G401 (cell line): ENCODE results near the gene MRPS2. TPM values are rescaled to one million over a fixed set of nuclear protein-coding genes. Genes with fewer than 3 reads are reported as not detected.

ENCODE experiments used
- DNase-seq: peaks from one replicate; pipeline ENCODE4 v3.0.0-alpha.2; 2015; ENCODE audit warnings: low spot score
- in situ Hi-C: cut with HindIII; loops from 2 replicates; pipeline ENCODE4 v1.10.0; 2016; ENCODE audit warnings: low sequenced_read_pairs, mixed read lengths
- total RNA-seq: library from RNA; depleted of rRNA; stranded (reverse); fragments of >200 nt; shearing (Covaris generic); gene quantifications from 2 replicates; pipeline ENCODE4 v1.2.3, GENCODE V29; 2014

Gene MRPS2
- total RNA-seq, 1 experiment from 2014 or later = 53.5 TPM

DNA sequence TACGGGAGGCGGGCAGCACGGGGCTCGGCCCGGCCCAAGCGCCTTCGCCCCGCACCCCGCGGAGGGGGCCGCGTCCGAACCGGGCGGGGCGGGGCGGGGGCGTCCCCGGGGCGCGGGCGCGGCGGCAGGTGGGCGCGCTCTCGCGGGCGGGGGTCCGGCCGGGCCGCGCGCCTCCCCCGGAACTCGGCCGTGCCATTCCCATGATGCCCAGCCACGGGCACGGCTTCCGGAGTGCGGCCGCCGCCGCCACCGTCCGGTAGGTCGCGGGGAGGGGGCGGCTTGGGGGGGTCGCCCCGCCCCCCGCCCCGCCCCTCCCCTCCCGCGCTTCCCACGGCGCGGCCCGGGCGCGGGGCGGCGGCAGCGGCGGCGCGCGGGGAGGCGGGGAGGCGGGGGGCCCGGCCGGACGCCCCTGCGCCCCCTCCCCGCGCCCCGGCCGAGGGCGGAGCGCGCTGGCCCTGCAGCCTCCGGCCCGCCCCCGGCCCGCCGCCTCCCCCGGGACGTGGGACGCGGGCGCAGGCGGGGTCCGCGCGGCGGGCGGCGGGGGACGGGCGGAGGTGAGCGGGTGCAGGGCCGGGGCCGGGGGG, 20.9 kb upstream of the MRPS2 start, which contains the start of gene PPP1R26:
PPP1R26 (plus strand) TSS at position 314 of the 584 bp plus-strand sequence. CDS start 4,729 bp downstream, outside the sequence.
- DNase-seq = no peak
- in situ Hi-C loops = no loop called here

DNA sequence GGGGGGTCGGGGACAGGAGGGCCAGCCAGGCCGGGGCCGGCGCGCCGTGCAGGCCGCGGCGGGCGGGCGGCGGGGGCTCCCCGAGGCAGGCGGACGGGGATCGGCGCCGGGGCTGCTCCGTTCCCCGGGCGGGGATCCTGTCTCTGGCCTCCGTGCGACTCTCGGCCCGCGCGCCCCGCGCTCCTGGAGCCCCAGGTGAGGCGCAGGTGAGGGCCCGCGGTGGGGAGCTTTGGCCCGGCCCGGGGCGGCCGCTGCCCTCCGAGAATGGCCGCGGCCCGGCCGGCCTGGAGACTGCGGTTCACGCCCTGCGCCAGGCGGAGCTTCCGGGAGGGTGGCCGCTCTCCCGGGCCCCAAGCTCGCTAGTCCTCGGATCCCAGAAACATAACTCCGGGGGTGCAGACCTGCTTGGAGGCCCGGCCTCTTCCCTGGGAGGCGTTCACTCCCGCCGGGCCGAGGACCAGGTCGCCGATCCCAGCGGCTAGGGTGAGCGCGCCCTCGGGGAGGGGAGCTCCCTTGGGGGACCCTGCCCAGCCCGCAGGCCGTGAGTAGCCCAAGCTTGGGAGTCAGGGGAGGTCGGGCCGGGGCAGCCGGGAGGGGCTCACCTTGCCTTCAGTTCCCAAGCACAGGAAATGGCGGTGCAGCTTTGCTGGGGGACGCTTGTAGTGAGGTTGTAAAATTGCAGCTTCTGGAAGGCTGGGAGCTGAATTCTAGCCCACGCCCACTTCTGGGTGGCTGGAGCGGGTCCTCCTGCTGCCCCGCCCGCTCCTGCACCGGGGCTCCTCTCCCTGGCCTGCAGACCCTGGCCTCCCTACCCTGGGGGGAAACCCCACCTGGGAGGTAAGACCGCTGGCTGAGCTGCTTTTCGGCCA, 20.2 kb upstream of the MRPS2 start:
- DNase-seq = no peak
- in situ Hi-C loops = no loop called here

DNA sequence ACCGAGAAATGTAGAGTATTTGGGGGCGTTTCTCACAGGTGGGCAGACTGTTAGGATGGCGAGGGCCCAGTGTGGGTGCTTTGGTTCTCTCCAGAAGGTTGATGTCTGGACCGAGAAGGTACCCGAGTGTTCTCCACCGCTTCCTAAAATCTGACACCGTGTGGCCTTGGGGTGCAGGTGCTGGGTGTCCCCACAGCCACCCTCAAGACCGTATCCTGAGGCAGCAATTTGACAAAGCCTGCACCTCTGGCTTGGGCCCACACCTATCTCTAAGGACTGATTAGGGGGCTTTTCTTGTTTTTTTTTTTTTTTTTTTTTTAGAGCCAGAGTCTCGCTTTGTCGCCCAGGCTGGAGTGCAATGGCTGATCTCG, 19.6 kb upstream of the MRPS2 start:
- DNase-seq = no peak
- in situ Hi-C loops = no loop called here

DNA sequence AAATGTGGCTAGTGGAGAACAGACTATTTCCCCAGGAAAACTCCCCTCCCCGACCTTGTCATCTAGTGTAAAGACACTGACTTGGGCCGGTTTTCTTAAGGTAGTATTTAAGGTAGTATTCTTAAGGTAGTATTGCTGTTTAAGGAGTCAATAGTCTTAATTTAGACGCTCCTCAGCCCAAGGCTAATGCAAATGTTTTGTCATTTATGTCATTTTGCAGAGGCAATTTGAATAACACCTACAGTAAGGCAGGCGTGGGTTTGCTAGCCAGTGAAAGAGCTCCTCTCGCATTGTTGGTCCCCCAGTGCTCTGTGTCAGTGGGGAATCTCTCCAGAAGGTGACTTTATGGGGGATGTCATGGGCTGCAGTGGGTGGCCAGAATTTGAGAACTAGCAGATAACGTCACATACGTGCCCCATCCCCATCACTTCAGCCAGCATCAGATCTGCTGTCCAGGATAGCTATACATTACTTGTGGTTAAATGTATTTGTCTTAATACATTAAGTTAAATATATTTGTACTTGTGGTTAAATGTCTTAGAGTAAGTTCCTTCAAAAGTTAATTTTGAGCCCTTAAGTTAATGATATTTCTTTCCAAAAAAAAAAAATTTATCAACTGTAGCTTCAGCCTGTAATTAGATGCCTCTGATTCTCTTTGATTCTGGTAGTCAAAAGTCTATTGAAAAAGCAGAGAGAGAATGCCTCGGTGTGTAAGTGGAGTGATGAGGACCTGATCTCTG, 18.3 kb upstream of the MRPS2 start:
- in situ Hi-C loops = no loop called here
- DNase-seq = no peak

DNA sequence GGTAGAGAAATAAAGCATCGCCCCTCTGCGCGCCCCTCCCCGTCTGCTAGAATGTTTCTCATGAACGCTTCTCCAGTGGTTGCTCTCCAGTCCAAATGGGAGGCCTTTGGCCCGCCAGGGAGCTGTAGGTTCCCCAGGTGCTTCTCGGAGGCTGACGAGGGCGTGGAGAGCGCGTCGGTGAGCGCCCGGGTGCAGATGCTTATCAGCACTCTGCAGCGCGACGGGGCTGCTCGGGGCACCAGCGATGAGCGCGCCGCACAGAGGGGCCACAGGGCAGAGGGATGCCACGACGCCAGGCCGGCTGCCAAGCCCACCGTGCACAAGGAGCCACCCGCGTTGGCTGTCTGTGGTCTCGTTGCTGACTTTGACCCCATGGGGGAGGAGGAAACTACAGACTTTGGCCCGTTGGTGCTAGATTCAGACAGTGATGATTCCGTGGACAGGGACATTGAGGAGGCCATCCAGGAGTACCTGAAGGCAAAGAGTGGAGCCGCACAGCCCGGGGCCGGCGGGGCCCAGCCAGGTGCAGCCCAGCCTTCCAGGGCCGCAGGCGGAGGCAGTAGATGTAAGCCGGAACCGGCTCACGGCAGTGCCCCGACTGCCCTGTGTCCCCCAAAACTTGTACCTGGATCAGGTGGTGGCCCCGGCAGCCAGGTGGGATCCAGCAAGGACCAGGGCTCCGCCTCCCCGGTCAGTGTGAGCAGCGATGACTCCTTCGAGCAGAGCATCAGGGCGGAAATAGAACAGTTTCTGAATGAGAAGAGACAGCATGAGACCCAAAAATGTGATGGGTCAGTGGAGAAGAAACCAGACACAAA, 15.8 kb upstream of the MRPS2 start:
- in situ Hi-C loops = no loop called here
- DNase-seq = no peak

DNA sequence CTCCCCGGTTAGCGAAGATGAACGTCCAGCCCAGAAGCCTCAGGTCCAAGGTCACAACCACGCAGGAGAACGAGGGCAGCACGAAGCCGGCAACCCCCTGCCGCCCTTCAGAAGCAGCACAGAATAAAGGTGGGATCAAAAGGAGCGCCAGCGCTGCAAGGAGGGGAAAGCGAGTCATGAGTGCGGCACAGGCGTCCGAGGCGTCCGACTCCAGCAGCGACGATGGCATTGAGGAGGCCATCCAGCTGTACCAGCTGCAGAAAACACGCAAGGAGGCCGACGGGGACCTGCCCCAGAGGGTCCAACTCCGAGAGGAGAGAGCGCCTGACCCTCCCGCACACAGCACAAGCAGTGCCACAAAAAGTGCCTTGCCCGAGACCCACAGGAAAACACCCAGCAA, 15.1 kb upstream of the MRPS2 start:
- no peak for DNase-seq
- in situ Hi-C loops = no loop called here

DNA sequence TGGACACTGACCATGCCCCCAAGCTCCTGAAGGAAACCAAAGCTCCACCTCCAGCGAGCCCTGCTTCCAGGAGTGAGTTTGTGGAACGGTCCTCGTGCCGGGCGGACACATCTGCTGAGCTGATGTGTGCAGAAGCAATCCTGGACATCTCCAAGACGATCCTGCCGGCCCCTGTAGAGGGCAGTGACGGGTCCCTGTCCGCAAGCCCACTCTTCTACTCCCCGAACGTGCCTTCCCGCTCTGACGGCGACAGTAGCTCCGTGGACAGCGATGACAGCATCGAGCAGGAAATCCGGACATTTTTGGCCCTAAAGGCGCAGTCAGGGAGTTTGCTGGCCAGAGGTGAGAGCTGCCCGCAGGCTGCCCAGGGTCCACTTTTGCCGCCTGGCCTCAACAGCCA, 14.7 kb upstream of the MRPS2 start:
- in situ Hi-C loops = no loop called here
- DNase-seq = no peak

DNA sequence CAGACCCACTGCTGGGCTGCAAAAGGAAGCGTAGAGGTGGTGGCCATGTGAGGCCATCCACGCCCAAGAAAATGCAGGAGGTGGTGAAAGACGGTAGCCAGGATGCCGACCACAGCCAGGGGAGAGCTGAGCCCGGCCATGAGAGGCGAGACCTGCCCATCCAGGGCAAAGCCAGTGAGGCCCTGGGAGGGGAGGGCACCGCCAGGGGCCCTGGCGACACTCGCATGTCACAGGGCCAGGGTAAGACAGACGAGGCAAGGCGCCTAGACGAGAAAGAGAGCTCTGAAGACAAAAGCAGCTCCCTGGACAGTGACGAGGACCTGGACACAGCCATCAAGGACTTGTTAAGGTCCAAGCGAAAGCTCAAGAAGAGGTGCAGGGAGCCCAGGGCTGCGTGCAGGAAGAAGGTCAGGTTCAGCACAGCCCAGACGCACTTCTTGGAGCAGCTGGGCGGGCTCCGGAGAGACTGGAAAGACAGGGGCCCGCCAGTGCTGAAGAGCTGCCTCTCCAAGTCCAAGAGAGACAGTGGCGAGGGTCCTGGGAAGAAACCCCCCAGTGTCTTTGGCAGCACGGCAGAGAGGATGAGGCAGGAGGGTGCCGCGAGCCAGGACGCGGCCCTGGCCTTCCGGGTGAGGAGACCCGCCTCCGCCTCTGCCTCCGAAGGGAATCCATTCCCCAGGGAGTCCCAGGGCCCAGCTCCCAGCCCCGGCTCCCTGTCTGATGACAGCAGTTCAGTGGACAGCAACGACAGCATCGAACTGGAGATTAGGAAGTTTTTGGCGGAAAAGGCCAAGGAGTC, 14.0 kb upstream of the MRPS2 start:
- in situ Hi-C loops = no loop called here
- no peak for DNase-seq

DNA sequence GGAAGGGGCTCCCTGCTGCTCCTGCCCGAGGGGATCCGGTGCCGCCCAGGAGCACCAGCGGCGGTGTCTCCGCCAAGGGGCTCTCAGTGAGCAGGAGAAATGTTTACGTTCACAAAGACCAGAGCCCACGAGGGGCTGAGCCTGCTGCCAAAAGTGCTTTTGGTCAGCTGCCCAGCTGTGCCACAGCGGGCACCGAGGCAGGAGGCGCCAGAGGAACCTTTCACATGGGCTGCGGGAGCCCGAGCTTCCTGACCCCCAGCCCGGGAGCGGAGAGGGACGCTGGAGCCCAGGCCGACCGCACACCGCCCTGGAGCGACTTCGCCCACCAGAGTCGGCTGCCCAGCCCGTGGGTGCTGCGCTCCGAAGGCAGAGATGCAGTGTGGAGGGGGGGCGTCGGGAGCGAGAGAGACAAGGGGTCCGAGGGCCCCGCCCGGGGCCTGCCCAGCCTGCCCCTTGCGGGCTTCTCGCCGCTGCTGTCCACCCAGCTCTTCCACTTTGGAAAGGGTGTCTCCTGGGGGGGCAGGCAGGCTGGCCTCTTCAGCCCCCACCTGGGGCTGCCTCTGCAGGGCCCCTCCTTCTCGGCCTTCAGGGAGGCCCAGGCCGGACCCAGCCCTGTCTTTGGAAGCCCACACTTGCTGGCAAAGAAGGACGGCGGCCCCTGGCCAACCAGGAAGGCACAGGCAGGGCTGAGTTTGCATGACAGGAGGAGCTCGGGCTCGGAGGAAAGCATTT, 13.0 kb upstream of the MRPS2 start:
- in situ Hi-C loops = no loop called here
- DNase-seq = no peak

DNA sequence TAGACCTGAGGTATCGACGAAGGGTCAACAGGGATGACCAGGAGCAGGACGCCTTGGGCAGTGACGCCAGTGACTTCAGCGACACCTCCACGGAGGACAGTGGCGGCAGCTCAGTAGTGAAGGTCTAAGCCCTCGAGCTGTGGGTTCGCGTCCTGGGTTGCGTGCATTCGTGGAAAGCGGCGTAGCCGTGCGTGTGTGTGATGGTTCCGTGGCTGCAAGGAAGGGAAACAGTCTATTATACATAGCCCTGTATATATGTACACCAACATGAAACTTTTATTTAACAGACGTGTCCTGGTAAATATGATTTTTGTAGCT, 12.5 kb upstream of the MRPS2 start:
- in situ Hi-C loops = no loop called here
- no peak for DNase-seq

DNA sequence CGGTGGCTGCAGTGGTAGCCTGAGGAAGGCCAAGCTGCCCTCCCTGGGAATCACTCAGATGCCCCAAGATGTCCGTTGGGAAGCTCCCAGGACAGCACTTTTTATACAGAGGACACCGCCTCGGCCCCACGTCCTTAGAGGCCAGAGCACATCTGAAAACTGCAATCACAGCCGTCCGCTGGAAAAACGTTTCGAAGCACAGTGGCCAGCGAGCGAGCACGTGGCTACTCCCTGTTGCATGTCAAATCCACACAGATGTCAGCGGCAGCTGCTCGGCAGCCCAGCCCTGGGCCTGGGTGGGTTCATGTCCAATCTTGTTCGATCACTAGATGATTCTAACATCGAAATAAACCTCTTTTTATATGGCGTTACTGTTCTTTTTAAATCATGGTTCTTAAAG, 12.0 kb upstream of the MRPS2 start:
- DNase-seq = no peak
- in situ Hi-C loops = no loop called here

DNA sequence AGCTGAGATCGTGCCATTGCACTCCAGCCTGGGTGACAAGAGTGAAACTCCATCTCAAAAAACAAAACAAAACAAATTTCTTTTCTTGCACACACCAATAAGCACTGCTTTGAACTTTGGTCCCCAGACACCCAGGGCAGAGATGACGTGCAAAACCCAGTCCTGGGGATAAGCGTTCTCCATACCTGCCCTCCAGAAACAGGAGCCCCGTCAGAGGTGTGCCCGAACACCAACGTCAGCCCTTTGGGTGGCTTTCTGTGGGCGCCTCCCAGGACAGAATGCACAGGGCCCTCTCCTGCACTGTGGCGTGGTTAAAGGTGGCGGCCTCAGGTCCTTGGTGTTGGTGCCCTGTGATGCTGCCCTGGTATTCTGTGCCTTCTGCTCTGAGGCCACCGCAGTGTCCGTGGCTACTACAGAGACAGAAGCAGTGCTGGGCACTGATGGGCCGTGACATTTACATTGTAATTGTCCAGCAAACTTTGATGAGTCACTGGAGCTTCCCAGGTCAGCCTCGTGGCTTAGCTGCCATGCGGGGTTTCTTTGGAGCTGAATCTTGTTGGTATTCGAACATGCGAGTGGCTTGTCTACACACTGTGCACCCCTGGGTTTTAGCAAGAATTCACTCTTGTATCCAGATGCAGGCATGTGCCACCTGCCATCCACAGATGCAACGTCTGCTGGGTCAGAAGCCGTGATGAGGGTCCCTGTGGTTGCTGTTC, 11.1 kb upstream of the MRPS2 start:
- in situ Hi-C loops = no loop called here
- no peak for DNase-seq

DNA sequence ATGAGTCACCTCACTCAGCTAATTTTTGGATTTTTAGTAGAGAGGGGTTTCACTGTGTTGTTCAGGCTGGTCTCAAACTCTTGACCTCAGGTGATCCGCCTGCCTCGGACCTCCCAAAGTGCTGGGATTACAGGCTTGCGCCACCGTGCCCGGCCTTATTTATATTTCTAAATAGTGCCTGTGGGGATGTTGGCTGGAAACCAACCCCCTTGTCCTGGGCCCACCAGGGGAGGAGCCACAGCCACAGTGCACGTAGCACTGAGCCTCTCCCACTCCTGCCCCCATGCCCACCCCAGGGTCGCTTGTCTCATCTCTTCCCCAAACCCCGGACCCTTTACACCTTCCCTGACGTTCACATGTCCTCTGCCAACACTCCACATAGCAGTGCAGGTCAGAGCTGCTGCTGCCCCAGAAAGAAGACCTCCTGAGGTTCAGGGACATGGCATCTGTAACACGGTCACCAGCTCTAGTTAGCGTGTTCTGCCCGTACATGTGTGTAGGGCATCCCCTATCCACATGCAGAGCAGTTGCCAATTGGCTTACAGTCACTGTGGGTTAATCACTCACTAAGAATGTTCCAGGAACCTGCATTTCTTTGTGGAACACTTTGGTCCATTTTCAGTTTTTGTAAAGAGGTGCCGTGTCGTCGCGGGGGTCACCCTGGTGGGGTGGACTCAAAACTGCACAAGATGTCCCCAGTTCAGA, 10.2 kb upstream of the MRPS2 start:
- no peak for DNase-seq
- in situ Hi-C loops = no loop called here

DNA sequence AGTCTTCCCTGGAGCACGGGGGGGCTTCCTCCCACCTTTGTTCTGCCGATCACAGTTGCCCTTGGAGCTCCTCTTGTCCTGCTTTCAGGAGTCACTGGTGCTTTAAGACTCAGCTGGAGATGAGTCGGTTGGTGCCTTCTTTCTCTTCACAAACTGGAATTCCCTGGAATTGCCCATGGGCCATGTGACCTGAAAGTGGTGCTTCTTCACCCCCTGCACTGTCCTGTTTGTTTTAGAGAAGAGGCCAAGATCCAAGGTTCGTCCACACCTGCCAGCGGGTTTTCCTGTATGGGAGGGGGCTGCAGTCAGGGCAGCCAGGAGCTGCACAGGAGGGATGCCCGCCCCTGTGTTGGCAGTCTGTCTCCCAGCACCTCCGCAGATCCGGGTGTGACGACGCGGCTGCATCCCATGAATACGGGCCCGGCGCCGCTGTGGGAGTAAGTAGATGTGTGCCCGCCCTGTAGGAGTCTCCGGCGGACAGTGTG, 9.5 kb upstream of the MRPS2 start:
- DNase-seq = no peak
- in situ Hi-C loops = no loop called here

DNA sequence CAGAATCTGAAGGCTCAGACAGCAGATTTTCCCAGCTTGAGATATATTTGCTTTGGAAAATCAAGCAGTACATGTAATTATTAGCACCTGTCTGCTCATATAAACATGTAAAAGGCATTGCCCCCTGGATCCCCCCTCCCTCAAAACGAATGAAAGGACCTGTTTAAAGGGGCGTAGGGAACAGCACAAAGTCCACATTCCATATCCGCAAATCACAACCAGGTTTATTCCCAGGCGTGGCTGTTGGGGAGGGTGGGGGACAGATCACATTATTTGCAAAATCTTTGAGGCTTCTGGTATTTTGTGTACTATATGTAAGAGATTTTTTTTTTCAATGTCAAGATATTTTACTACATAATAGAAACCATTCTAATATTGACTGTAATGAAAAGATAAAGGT, 8.7 kb upstream of the MRPS2 start:
- in situ Hi-C loops = no loop called here
- no peak for DNase-seq

DNA sequence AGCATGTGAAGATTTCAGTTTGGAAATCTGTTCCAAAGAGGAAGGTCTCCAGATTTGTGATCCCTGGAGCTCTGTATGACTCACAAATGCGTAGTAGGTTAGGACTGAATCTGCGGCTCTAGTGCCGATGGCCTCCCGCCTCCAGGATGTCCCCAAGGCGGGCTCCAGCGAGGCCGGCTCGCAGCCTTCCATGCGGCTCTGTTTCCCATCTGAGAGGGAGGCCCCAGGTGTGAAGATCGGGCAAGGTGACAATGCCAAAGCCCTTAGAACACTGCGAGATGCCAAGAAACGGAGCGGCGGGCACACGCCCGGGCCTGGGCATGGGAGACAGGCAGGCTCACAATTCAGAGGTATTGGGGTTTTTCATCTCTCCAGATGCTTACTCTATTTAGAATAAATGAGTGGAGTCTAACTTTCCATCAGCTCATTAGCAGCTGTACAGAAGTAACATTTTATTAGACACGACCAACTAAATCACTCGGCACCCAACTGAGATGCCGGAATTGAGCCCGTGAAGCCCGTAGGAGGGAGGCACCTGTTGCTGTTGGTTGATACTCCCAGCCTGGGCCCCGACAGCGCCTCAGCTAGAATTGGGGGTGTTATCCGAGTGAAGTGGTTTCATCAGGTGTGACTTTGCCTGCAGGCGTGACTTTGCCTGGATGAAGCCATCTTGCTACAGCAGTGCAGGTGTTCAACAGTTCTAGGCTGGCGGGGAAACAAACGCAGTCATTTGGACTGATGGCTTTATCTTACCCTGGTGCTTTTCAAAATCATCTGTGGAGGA, 7.4 kb upstream of the MRPS2 start:
- DNase-seq = no peak

More for the DNA sequence above, 7.4 kb upstream of the MRPS2 start:
- in situ Hi-C loops = no loop called here
